Medulla oblongata (tissue), 1 donor: ENCODE data around the gene STX8.
A peak's percentile ranks its signal among the peaks of the same experiment; 100 is the strongest.

Experiments used
- DNase-seq: peaks from one replicate; pipeline ENCODE4 v3.0.0-alpha.2; 2015; ENCODE audit errors: extremely low spot score

The STX8 gene

GRCh38 chr17:9209781-9210370 lies 365.7 kb downstream of the STX8 start:
- DNase-seq: no peak

GRCh38 chr17:9209347-9209746 lies 366.3 kb downstream of the STX8 start:
- no peak for DNase-seq

- DNase-seq: no peak
These were observed 367.1 kb downstream of the STX8 start for GRCh38 chr17:9208381-9209105.

GRCh38 chr17:9206741-9207332 lies 368.8 kb downstream of the STX8 start:
- peak; percentile 9 for DNase-seq

- DNase-seq: no peak
These were observed 369.3 kb downstream of the STX8 start for GRCh38 chr17:9206410-9206703.

GRCh38 chr17:9205520-9206409 lies 369.9 kb downstream of the STX8 start:
- DNase-seq: peak; percentile 31

GRCh38 chr17:9204637-9205329 lies 370.8 kb downstream of the STX8 start:
- peak; percentile 38 for DNase-seq

GRCh38 chr17:9203771-9204425 lies 371.7 kb downstream of the STX8 start:
- peak; percentile 12 for DNase-seq

GRCh38 chr17:9202532-9202931 lies 373.1 kb downstream of the STX8 start:
- no peak for DNase-seq

- no peak for DNase-seq
These were observed 374.8 kb downstream of the STX8 start for GRCh38 chr17:9200699-9201359.
